Measurements from ENCODE around the gene GPATCH8.

GPATCH8 gene

DNA sequence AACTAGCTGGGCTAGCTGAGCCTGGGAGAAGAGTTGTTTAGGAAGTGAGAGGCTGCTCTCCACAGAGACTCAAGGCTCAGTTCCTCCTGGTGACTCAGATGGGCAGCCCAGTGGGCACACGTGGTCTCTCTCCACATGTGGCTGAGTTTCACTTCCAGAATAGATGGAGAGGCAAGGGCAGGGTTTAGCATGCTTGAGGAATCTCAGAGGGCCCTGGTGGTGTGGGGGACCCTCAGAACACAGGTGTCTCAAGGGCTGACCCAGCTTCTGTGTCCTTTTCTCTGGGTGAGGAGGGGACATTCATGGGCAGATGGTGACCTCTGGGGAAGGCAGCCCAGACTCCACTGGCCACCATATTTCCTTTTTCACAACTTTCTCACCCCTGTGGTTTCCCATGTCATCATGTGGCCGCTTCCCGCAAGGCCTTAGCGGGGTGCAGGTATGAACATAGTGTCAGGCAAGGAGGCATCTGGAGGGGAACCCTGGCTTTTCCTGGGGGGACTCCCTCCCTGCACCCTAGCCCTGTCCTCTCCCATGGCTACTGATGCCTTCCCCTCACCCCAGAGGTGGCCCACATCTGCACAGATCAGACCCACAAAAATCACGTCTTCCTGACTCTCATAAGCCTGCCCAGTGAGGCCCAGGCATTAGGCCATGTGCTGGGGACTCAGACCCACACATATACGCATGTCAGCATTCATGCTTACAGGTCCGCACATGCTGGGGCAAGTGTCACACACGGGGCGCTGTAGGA lies 154.8 kb downstream of the GPATCH8 start:
- no peak for TF ChIP-seq CTCF (IDR thresholded peaks at IDR 0.05; ENCODE audit: low read depth, low read length, missing control alignments)
- H3K4me3 ChIP-seq (ENCODE audit: low read depth, low read length), result no peak overlapping the region
- in situ Hi-C loops (cut with HindIII; ENCODE audit: low sequenced_read_pairs), result no loop called here
- no peak for DNase-seq (ENCODE audit: low read depth)
